ENCODE results near the gene CASKIN1.

CASKIN1 gene

GRCh38 chr16:2234813-2235170 lies 38.4 kb upstream of the CASKIN1 start:
- Histone ChIP-seq H3K27me3 (ENCODE audit: insufficient read depth, poor library complexity, severe bottlenecking) (no peaks in the 10 kb centered on the region), H3K4me3 (replicated peaks; ENCODE audit: insufficient read depth, low read length) (no peak overlapping the region), H3K27ac (replicated peaks) (no peak overlapping the region)
- no peak for DNase-seq (ENCODE audit: low read depth in 1 of 2, low spot score in 1 of 2)
- no peak for TF ChIP-seq GABPA (IDR thresholded peaks at IDR 0.05; ENCODE audit: low read depth)

- TF ChIP-seq CTCF (IDR thresholded peaks at IDR 0.05; ENCODE audit: insufficient read depth, low read length) (no peak), REST (IDR thresholded peaks at IDR 0.05; ENCODE audit: insufficient replicate concordance, low read depth) (no peak), GABPA (IDR thresholded peaks at IDR 0.05; ENCODE audit: low read depth) (no peak), SPI1 (IDR thresholded peaks at IDR 0.05; ENCODE audit: borderline replicate concordance, low read depth) (no peak), POLR2AphosphoS5 (IDR thresholded peaks at IDR 0.05; ENCODE audit: low read depth) (no peak)
- Histone ChIP-seq H3K27me3 (ENCODE audit: insufficient read depth, poor library complexity, severe bottlenecking) (no peaks in the 10 kb centered on the region), H3K27ac (replicated peaks) (no peak overlapping the region), H3K4me3 (replicated peaks; ENCODE audit: insufficient read depth, low read length) (no peak overlapping the region)
- DNase-seq (ENCODE audit: low read depth in 1 of 2, low spot score in 1 of 2), result no peak
Measured at GRCh38 chr16:2233872-2234812, 37.7 kb upstream of the CASKIN1 start.

GRCh38 chr16:2233046-2233775 lies 36.8 kb upstream of the CASKIN1 start:
- no peak overlapping the region for H3K27ac ChIP-seq (replicated peaks)
- TF ChIP-seq GABPA (IDR thresholded peaks at IDR 0.05; ENCODE audit: low read depth), result no peak
- TF ChIP-seq POLR2AphosphoS5 (IDR thresholded peaks at IDR 0.05; ENCODE audit: low read depth), result no peak
- no peak for TF ChIP-seq CTCF (IDR thresholded peaks at IDR 0.05; ENCODE audit: insufficient read depth, low read length)
- no peak for TF ChIP-seq SPI1 (IDR thresholded peaks at IDR 0.05; ENCODE audit: borderline replicate concordance, low read depth)
- no peak for TF ChIP-seq REST (IDR thresholded peaks at IDR 0.05; ENCODE audit: insufficient replicate concordance, low read depth)
- DNase-seq (ENCODE audit: low read depth in 1 of 2, low spot score in 1 of 2), result no peak

More at GRCh38 chr16:2233046-2233775, 36.8 kb upstream of the CASKIN1 start:
- H3K4me3 ChIP-seq (replicated peaks; ENCODE audit: insufficient read depth, low read length), result no peak overlapping the region
- no peaks in the 10 kb centered on the region for H3K27me3 ChIP-seq (ENCODE audit: insufficient read depth, poor library complexity, severe bottlenecking)
